CD14-positive monocyte (primary cell): Measurements from ENCODE around the gene NTRK3. TPM values are rescaled to one million over a fixed set of nuclear protein-coding genes. Genes with fewer than 3 reads are reported as not detected.

Experiments
- DNase-seq, 3 donors: peaks; one replicate each; pipeline ENCODE4 v3.0.0-alpha.2; 2011 to 2022
- H2AFZ ChIP-seq: 2 replicates; pipeline ENCODE4 v1.6.0; 2012; ENCODE audit warnings: mild to moderate bottlenecking, low read depth, low read length, inconsistent platforms; ENCODE audit not compliant: insufficient read depth, poor library complexity, severe bottlenecking
- H3K27ac ChIP-seq, 2 donors: 1 replicate in 1 of 2; 2 replicates in 1 of 2; pipeline ENCODE4 v1.5.1; 2012 to 2013; ENCODE audit warnings: low read length in 2 of 2, control low read depth in 1 of 2, inconsistent platforms in 1 of 2, low read depth in 1 of 2, mild to moderate bottlenecking in 1 of 2
- H3K27me3 ChIP-seq, 2 donors: one replicate each; pipeline versions ENCODE4 v1.6.0 to v1.6.1; 2011 to 2013; ENCODE audit warnings: low read length in 2 of 2; ENCODE audit not compliant: control insufficient read depth in 2 of 2, insufficient read depth in 2 of 2
- H3K36me3 ChIP-seq, 2 donors: replicated peaks in 1 of 2; 1 replicate in 1 of 2; 2 replicates in 1 of 2; pipeline versions ENCODE4 v1.5.1 to v1.6.1; 2012 to 2013; ENCODE audit warnings: low read length in 2 of 2, control low read depth in 1 of 2, inconsistent platforms in 1 of 2, mild to moderate bottlenecking in 1 of 2; ENCODE audit not compliant: insufficient read depth in 2 of 2, control insufficient read depth in 1 of 2
- H3K4me1 ChIP-seq, 2 donors: 1 replicate in 1 of 2; 2 replicates in 1 of 2; pipeline versions ENCODE4 v1.5.1 to v1.6.1; 2012 to 2013; ENCODE audit warnings: low read length in 2 of 2, control low read depth in 1 of 2, inconsistent platforms in 1 of 2, mild to moderate bottlenecking in 1 of 2, moderate library complexity in 1 of 2; ENCODE audit not compliant: insufficient read depth in 2 of 2, control insufficient read depth in 1 of 2
- H3K4me2 ChIP-seq: replicated peaks from 2 replicates; pipeline ENCODE3; 2012; ENCODE audit warnings: low read length, moderate library complexity, mild to moderate bottlenecking; ENCODE audit not compliant: poor library complexity, severe bottlenecking; ENCODE audit errors: extremely low read depth
- H3K4me3 ChIP-seq, 3 experiments: fragments of 200-600 bp in 1 of 3; sonication (generic) in 1 of 3; replicated peaks in 1 of 3; 1 replicate in 2 of 3; 2 replicates in 1 of 3; pipeline ENCODE4 v1.5.1; 2011 to 2013; ENCODE audit warnings: low read length in 3 of 3, mild to moderate bottlenecking in 3 of 3, control low read depth in 2 of 3, low read depth in 2 of 3, inconsistent platforms in 1 of 3, moderate library complexity in 1 of 3
- H3K79me2 ChIP-seq: 2 replicates; pipeline ENCODE4 v1.6.0; 2012; ENCODE audit warnings: mild to moderate bottlenecking, control low read depth, inconsistent platforms, low read length, moderate library complexity; ENCODE audit not compliant: insufficient read depth
- H3K9ac ChIP-seq: 2 replicates; pipeline ENCODE4 v1.6.0; 2017; ENCODE audit warnings: low read length, mild to moderate bottlenecking; ENCODE audit not compliant: insufficient read depth, poor library complexity, severe bottlenecking
- H3K9me3 ChIP-seq, 2 donors: replicated peaks in 1 of 2; 1 replicate in 1 of 2; 2 replicates in 1 of 2; pipeline versions ENCODE4 v1.5.1 to v1.6.1; 2012 to 2013; ENCODE audit warnings: low read length in 2 of 2, control low read depth in 1 of 2; ENCODE audit not compliant: control insufficient read depth in 1 of 2, insufficient read depth in 1 of 2
- H4K20me1 ChIP-seq: 2 replicates; pipeline ENCODE4 v1.6.0; 2012; ENCODE audit warnings: mild to moderate bottlenecking, low read length, control low read depth, moderate library complexity; ENCODE audit not compliant: insufficient read depth
- H3K27ac Mint-ChIP-seq, 7 donors: one replicate each; pipeline ENCODE4 v1.8.0; 2020; ENCODE audit warnings: mild to moderate bottlenecking in 7 of 7, mixed read lengths in 7 of 7, moderate library complexity in 6 of 7, inconsistent platforms in 2 of 7
- H3K27me3 Mint-ChIP-seq, 3 donors: one replicate each; pipeline ENCODE4 v1.8.0; 2021 to 2022; ENCODE audit warnings: low read depth in 3 of 3, mild to moderate bottlenecking in 3 of 3, mixed read lengths in 3 of 3, moderate library complexity in 3 of 3, inconsistent platforms in 1 of 3
- H3K36me3 Mint-ChIP-seq, 2 donors: one replicate each; pipeline ENCODE4 v1.8.0; 2020; ENCODE audit warnings: mixed read lengths in 2 of 2, inconsistent platforms in 1 of 2, mild to moderate bottlenecking in 1 of 2
- H3K4me1 Mint-ChIP-seq: one replicate; pipeline ENCODE4 v1.8.0; 2020; ENCODE audit warnings: mild to moderate bottlenecking, mixed read lengths
- H3K4me3 Mint-ChIP-seq, 2 donors: one replicate each; pipeline ENCODE4 v1.8.0; 2020; ENCODE audit warnings: mild to moderate bottlenecking in 2 of 2, mixed read lengths in 2 of 2, moderate library complexity in 1 of 2
- H3K9me3 Mint-ChIP-seq, 7 donors: one replicate each; pipeline ENCODE4 v1.8.0; 2020 to 2022; ENCODE audit warnings: mixed read lengths in 7 of 7, mild to moderate bottlenecking in 6 of 7, moderate library complexity in 6 of 7, inconsistent platforms in 2 of 7
- WGBS: methylation state at CpG from one replicate; pipeline ENCODE4 v1.1.5; 2013; ENCODE audit warnings: missing lambda C conversion rate; ENCODE audit not compliant: insufficient coverage; 5-methylcytosine and 5-hydroxymethylcytosine counted together
- intact Hi-C, 2 donors: fragments of 100-400 bp; cut with micrococcal nuclease; formaldehyde crosslinking; loops; one replicate each; pipeline versions ENCODE4 v1.15.0 to v1.15.1; 2023
- polyA plus RNA-seq, 3 donors: library from polyadenylated mRNA; depleted of rRNA in 1 of 3; unstranded in 2 of 3; stranded (reverse) in 1 of 3; fragments of 300-500 nt in 2 of 3; fragments of >200 nt in 1 of 3; fragmentation: Illumina TruSeq in 2 of 3; gene quantifications; 1 replicate in 2 of 3; 2 replicates in 1 of 3; pipeline ENCODE4 v1.2.3, GENCODE V29; 2012 to 2021
- TF ChIP-seq, protein P1 (sequence below): fragments of 200-600 bp; IDR thresholded peaks from one replicate; pipeline ENCODE4 v1.8.0; 2022; ENCODE audit warnings: antibody characterized with exemption, mild to moderate bottlenecking

NTRK3 gene
- polyA plus RNA-seq, 3 donors = not detected

DNA sequence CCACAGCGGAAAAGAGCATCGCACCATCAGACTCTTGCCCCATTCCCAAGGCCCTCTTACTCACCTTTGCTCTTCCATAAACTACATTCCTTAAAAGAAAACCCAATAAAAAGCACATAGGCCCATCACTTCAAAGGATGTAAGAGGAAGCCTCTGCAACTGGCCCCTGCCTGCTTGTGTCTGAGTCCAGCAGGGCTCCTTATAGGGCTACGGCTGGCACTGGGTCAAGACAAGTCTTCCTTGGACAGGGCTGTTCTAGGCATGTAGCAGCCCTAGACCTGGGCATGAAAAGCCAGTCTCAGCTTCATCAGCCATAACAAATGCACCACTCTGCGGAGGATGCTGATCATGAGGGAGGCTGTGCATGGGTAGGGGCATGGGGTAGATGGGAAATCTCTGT lies 218.3 kb downstream of the NTRK3 start:
- H3K27ac Mint-ChIP-seq = no peak overlapping the region
- H3K4me3 Mint-ChIP-seq = no peak overlapping the region
- H3K9me3 ChIP-seq = no peaks in the 10 kb centered on the region
- peaks cover 2 to 14% (median 9%) of the 10 kb centered on the region in 3 donors for H3K27me3 Mint-ChIP-seq
- DNase-seq = no peak
- intact Hi-C loops = no loop called here
- TF ChIP-seq, protein P1, sequence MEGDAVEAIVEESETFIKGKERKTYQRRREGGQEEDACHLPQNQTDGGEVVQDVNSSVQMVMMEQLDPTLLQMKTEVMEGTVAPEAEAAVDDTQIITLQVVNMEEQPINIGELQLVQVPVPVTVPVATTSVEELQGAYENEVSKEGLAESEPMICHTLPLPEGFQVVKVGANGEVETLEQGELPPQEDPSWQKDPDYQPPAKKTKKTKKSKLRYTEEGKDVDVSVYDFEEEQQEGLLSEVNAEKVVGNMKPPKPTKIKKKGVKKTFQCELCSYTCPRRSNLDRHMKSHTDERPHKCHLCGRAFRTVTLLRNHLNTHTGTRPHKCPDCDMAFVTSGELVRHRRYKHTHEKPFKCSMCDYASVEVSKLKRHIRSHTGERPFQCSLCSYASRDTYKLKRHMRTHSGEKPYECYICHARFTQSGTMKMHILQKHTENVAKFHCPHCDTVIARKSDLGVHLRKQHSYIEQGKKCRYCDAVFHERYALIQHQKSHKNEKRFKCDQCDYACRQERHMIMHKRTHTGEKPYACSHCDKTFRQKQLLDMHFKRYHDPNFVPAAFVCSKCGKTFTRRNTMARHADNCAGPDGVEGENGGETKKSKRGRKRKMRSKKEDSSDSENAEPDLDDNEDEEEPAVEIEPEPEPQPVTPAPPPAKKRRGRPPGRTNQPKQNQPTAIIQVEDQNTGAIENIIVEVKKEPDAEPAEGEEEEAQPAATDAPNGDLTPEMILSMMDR = no peak
- 65% methylated on average over 2 of the region's 4 CpGs for WGBS
- H3K27me3 ChIP-seq = peaks cover 0 to 2% of the 10 kb centered on the region in 2 donors
- no peaks in the 10 kb centered on the region for H4K20me1 ChIP-seq
- no peak overlapping the region for H3K4me3 ChIP-seq
- H3K36me3 Mint-ChIP-seq = no peaks in the 10 kb centered on the region
- no peak overlapping the region for H2AFZ ChIP-seq
- no peaks in the 10 kb centered on the region for H3K4me1 ChIP-seq
- H3K9ac ChIP-seq = no peak overlapping the region
- H3K79me2 ChIP-seq = no peaks in the 10 kb centered on the region
- peaks cover 0 to 5% (median 0%) of the 10 kb centered on the region in 7 donors for H3K9me3 Mint-ChIP-seq
- H3K27ac ChIP-seq = no peak overlapping the region
- no peak overlapping the region for H3K4me2 ChIP-seq
- H3K36me3 ChIP-seq = no peaks in the 10 kb centered on the region
- peaks cover 2% of the 10 kb centered on the region for H3K4me1 Mint-ChIP-seq

DNA sequence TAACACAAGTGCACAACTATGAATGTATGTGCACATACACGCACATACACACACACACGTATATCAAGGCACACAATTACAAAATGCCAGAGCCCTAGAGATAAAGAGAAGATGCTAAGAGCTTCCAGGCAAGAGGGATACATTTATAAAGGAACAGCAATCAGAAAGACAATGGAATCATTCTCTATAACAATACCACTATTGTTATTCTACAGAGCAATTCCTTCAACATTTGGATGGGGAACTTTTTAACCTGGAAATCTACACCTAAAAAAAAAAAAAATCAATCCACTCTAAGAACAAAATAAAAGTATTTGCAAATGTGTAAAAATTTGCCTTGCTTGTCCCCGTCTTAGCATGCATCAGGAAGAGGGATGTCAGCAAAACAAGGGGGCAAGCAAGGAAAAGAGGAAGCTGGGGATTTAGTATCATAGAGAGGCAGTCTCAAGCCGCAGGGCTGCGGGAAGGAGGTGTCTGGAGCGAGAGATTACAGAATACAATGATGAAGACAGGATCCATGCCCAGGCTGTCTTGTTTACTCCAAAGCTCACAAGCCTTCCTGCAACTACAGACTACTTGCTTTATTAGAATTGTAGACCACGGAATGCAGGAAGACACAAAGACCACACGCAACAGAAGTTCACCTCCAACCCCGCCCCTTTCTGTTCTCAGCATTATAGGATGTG lies 220.2 kb downstream of the NTRK3 start:
- H3K27ac ChIP-seq = no peak overlapping the region
- DNase-seq = no peak
- no peak overlapping the region for H3K9ac ChIP-seq
- peak overlapping the region; percentile 41 for H2AFZ ChIP-seq
- Mint-ChIP-seq H3K36me3 (no peaks in the 10 kb centered on the region), H3K4me3 (peak overlapping the region in 1 of 2 donors; percentile 14), H3K27me3 (peaks cover 4 to 14% (median 7%) of the 10 kb centered on the region in 3 donors), H3K9me3 (peaks cover 0 to 12% (median 0%) of the 10 kb centered on the region in 7 donors), H3K4me1 (peaks cover 2% of the 10 kb centered on the region), H3K27ac (no peak overlapping the region)
- no peaks in the 10 kb centered on the region for H4K20me1 ChIP-seq
- H3K9me3 ChIP-seq = no peaks in the 10 kb centered on the region
- TF ChIP-seq, protein P1 = no peak
- no peak overlapping the region for H3K4me2 ChIP-seq
- no peaks in the 10 kb centered on the region for H3K36me3 ChIP-seq
- H3K4me1 ChIP-seq = no peaks in the 10 kb centered on the region
- H3K27me3 ChIP-seq = peaks cover 0 to 2% of the 10 kb centered on the region in 2 donors
- intact Hi-C loops = no loop called here
- WGBS = 0% methylated on average over 2 of the region's 9 CpGs
- no peaks in the 10 kb centered on the region for H3K79me2 ChIP-seq
- H3K4me3 ChIP-seq = no peak overlapping the region
